CD8-positive, alpha-beta memory T cell (primary cell): ENCODE results near the gene DEK. TPM values are rescaled to one million over a fixed set of nuclear protein-coding genes. Genes with fewer than 3 reads are reported as not detected.

ENCODE experiments used
- CTCF ChIA-PET: fragments of 350-600 bp; sonication (Branson Sonifier 250); formaldehyde crosslinking; loops from one replicate; lab custom pipeline; 2021; ENCODE audit warnings: antibody characterized with exemption; lab: Charles Lee
- POLR2A ChIA-PET: fragments of 350-600 bp; sonication (Branson Sonifier 250); formaldehyde crosslinking; loops from one replicate; lab custom pipeline; 2021; ENCODE audit warnings: antibody characterized with exemption; lab: Charles Lee
- DNase-seq, 5 donors: peaks; one replicate each; pipeline versions ENCODE4 v3.0.0 to v3.0.0-alpha.2; 2020 to 2022; ENCODE audit warnings: mixed read lengths in 1 of 5
- H3K27ac ChIP-seq: one replicate; pipeline ENCODE4 v1.7.0; 2013; ENCODE audit warnings: low read depth, mild to moderate bottlenecking, low read length, moderate library complexity
- H3K27me3 ChIP-seq: 2 replicates; pipeline ENCODE4 v1.7.0; 2013; ENCODE audit warnings: low read length, mild to moderate bottlenecking; ENCODE audit not compliant: insufficient read depth, poor library complexity, severe bottlenecking
- H3K36me3 ChIP-seq: 2 replicates; pipeline ENCODE4 v1.7.0; 2013; ENCODE audit warnings: mild to moderate bottlenecking, low read length, moderate library complexity; ENCODE audit not compliant: insufficient read depth
- H3K4me1 ChIP-seq: 2 replicates; pipeline ENCODE4 v1.7.0; 2013; ENCODE audit warnings: mild to moderate bottlenecking, low read length, moderate library complexity; ENCODE audit not compliant: insufficient read depth
- H3K4me3 ChIP-seq: 2 replicates; pipeline ENCODE4 v1.7.0; 2013; ENCODE audit warnings: mild to moderate bottlenecking, low read length
- H3K9me3 ChIP-seq: 2 replicates; pipeline ENCODE4 v1.7.0; 2013; ENCODE audit warnings: mild to moderate bottlenecking, low read length
- H3K27ac Mint-ChIP-seq, 8 donors: one replicate each; pipeline ENCODE4 v1.8.0; 2020 to 2021; ENCODE audit warnings: mixed read lengths in 8 of 8, mild to moderate bottlenecking in 6 of 8, inconsistent platforms in 3 of 8, moderate library complexity in 3 of 8
- H3K27me3 Mint-ChIP-seq, 2 donors: one replicate each; pipeline ENCODE4 v1.8.0; 2020 to 2021; ENCODE audit warnings: mixed read lengths in 2 of 2, mild to moderate bottlenecking in 1 of 2, moderate library complexity in 1 of 2
- H3K36me3 Mint-ChIP-seq, 3 donors: one replicate each; pipeline ENCODE4 v1.8.0; 2020 to 2021; ENCODE audit warnings: mixed read lengths in 3 of 3, inconsistent platforms in 1 of 3, mild to moderate bottlenecking in 1 of 3
- H3K4me1 Mint-ChIP-seq, 3 donors: one replicate each; pipeline ENCODE4 v1.8.0; 2020 to 2021; ENCODE audit warnings: mixed read lengths in 3 of 3, inconsistent platforms in 1 of 3, mild to moderate bottlenecking in 1 of 3
- H3K4me3 Mint-ChIP-seq, 7 donors: one replicate each; pipeline ENCODE4 v1.8.0; 2020 to 2021; ENCODE audit warnings: mixed read lengths in 7 of 7, mild to moderate bottlenecking in 6 of 7, moderate library complexity in 4 of 7, inconsistent platforms in 2 of 7
- H3K9me3 Mint-ChIP-seq, 5 donors: one replicate each; pipeline ENCODE4 v1.8.0; 2020 to 2022; ENCODE audit warnings: mixed read lengths in 5 of 5, mild to moderate bottlenecking in 3 of 5, moderate library complexity in 2 of 5, inconsistent platforms in 1 of 5
- polyA plus RNA-seq: library from polyadenylated mRNA; unstranded; fragments of 300-500 nt; fragmentation: Illumina TruSeq; gene quantifications from one replicate; pipeline ENCODE4 v1.2.3, GENCODE V29; 2021
- total RNA-seq, 2 experiments: library from RNA; stranded (reverse); gene quantifications; one replicate each; pipeline ENCODE4 v1.2.3, GENCODE V29; 2021

Gene DEK
- total and polyA plus RNA-seq, 3 experiments from 2014 or later, result 90.3 to 181 (median 174) TPM

- H3K36me3 ChIP-seq, result no peaks in the 10 kb centered on the region
- peak overlapping the region; percentile 79 to 99 (median 94) for H3K27ac Mint-ChIP-seq
- H3K27ac ChIP-seq, result peak overlapping the region; percentile 86
- no peaks in the 10 kb centered on the region for H3K9me3 Mint-ChIP-seq
- no peaks in the 10 kb centered on the region for H3K27me3 ChIP-seq
- H3K4me3 ChIP-seq, result peak overlapping the region; percentile 58
- peaks cover 0 to 41% (median 6%) of the 10 kb centered on the region in 3 donors for H3K36me3 Mint-ChIP-seq
- H3K4me1 ChIP-seq, result peaks cover 37% of the 10 kb centered on the region
- ChIA-PET CTCF (interaction anchor here (1.0 to 1.3 kb wide), 2 partner anchors 51 to 107 kb away, joined by 4 to 5 read pairs; no protein-coding TSS in a partner anchor), POLR2A (interaction anchor here (0.5 to 1.3 kb wide), 2 partner anchors 106 to 283 kb away, joined by 3 read pairs; no protein-coding TSS in a partner anchor)
- no peaks in the 10 kb centered on the region for H3K9me3 ChIP-seq
- H3K27me3 Mint-ChIP-seq, result no peaks in the 10 kb centered on the region
- DNase-seq, result peak; percentile 21 to 51 (median 28)
- H3K4me3 Mint-ChIP-seq, result peak overlapping the region; percentile 88 to 98 (median 94)
- H3K4me1 Mint-ChIP-seq, result peaks cover 55 to 59% (median 57%) of the 10 kb centered on the region in 3 donors
Observed at GRCh38 chr6:18263418-18264218, 712 bp downstream of the DEK start.

- ChIA-PET CTCF (interaction anchor here (0.6 kb wide), 1 partner anchor 335 kb away, joined by 3 read pairs; no protein-coding TSS in a partner anchor), POLR2A (no interaction called here)
- Mint-ChIP-seq H3K4me1 (peaks cover 58 to 66% (median 64%) of the 10 kb centered on the region in 3 donors), H3K9me3 (no peaks in the 10 kb centered on the region), H3K36me3 (peaks cover 0 to 45% (median 6%) of the 10 kb centered on the region in 3 donors), H3K27ac (peak overlapping the region; percentile 79 to 99 (median 94)), H3K4me3 (peak overlapping the region; percentile 88 to 98 (median 94)), H3K27me3 (no peaks in the 10 kb centered on the region)
- Histone ChIP-seq H3K27ac (peak overlapping the region; percentile 86), H3K36me3 (peaks cover 2% of the 10 kb centered on the region), H3K4me3 (peak overlapping the region; percentile 58), H3K4me1 (peaks cover 37% of the 10 kb centered on the region), H3K27me3 (no peaks in the 10 kb centered on the region), H3K9me3 (no peaks in the 10 kb centered on the region)
- DNase-seq, result peak in 4 of 5 donors; percentile 24 to 60 (median 54)
Observed at GRCh38 chr6:18262702-18263417, 1.5 kb downstream of the DEK start.

- peaks cover 0 to 55% (median 6%) of the 10 kb centered on the region in 3 donors for H3K36me3 Mint-ChIP-seq
- H3K27me3 ChIP-seq, result no peaks in the 10 kb centered on the region
- peak overlapping the region; percentile 40 to 97 (median 91) for H3K27ac Mint-ChIP-seq
- no peaks in the 10 kb centered on the region for H3K27me3 Mint-ChIP-seq
- H3K27ac ChIP-seq, result peak overlapping the region; percentile 21
- H3K9me3 ChIP-seq, result no peaks in the 10 kb centered on the region
- peaks cover 62 to 69% (median 67%) of the 10 kb centered on the region in 3 donors for H3K4me1 Mint-ChIP-seq
- CTCF ChIA-PET, result no interaction called here
- peak overlapping the region; percentile 57 to 98 (median 94) for H3K4me3 Mint-ChIP-seq
- peaks cover 12% of the 10 kb centered on the region for H3K36me3 ChIP-seq
- H3K4me3 ChIP-seq, result no peak overlapping the region
- no peak for DNase-seq
- H3K9me3 Mint-ChIP-seq, result no peaks in the 10 kb centered on the region
- H3K4me1 ChIP-seq, result peaks cover 37% of the 10 kb centered on the region
- POLR2A ChIA-PET, result interaction anchor here (0.7 kb wide), 1 partner anchor 23 kb away, joined by 4 read pairs; no protein-coding TSS in a partner anchor
Observed at GRCh38 chr6:18261877-18262276, 2.5 kb downstream of the DEK start.

- H3K27me3 ChIP-seq, result no peaks in the 10 kb centered on the region
- Mint-ChIP-seq H3K4me1 (peaks cover 60 to 68% (median 66%) of the 10 kb centered on the region in 3 donors), H3K36me3 (peaks cover 0 to 66% (median 10%) of the 10 kb centered on the region in 3 donors), H3K9me3 (no peaks in the 10 kb centered on the region), H3K27ac (peak overlapping the region; percentile 41 to 97 (median 72)), H3K27me3 (no peaks in the 10 kb centered on the region), H3K4me3 (peak overlapping the region; percentile 56 to 97 (median 82))
- peaks cover 35% of the 10 kb centered on the region for H3K4me1 ChIP-seq
- H3K36me3 ChIP-seq, result peaks cover 19% of the 10 kb centered on the region
- peak in 1 of 5 donors; percentile 11 for DNase-seq
- no peak overlapping the region for H3K27ac ChIP-seq
- CTCF ChIA-PET, result no interaction called here
- POLR2A ChIA-PET, result interaction anchor here (0.6 kb wide), 1 partner anchor 10 kb away, joined by 10 read pairs; no protein-coding TSS in a partner anchor
- no peaks in the 10 kb centered on the region for H3K9me3 ChIP-seq
- H3K4me3 ChIP-seq, result no peak overlapping the region
Observed at GRCh38 chr6:18260448-18261106, 3.8 kb downstream of the DEK start.

GRCh38 chr6:18259675-18260447 lies 4.5 kb downstream of the DEK start:
- Mint-ChIP-seq H3K27ac (peak overlapping the region; percentile 17 to 97 (median 72)), H3K9me3 (no peaks in the 10 kb centered on the region), H3K4me3 (peak overlapping the region; percentile 41 to 97 (median 66)), H3K27me3 (no peaks in the 10 kb centered on the region), H3K36me3 (peaks cover 0 to 69% (median 13%) of the 10 kb centered on the region in 3 donors), H3K4me1 (peaks cover 57 to 68% (median 64%) of the 10 kb centered on the region in 3 donors)
- Histone ChIP-seq H3K4me1 (peaks cover 29% of the 10 kb centered on the region), H3K9me3 (no peaks in the 10 kb centered on the region), H3K27me3 (no peaks in the 10 kb centered on the region), H3K27ac (no peak overlapping the region), H3K36me3 (peaks cover 26% of the 10 kb centered on the region), H3K4me3 (no peak overlapping the region)
- CTCF ChIA-PET, result no interaction called here
- POLR2A ChIA-PET, result interaction anchor here (0.6 kb wide), 1 partner anchor 10 kb away, joined by 10 read pairs; no protein-coding TSS in a partner anchor
- DNase-seq, result no peak

- ChIA-PET CTCF (no interaction called here), POLR2A (no interaction called here)
- no peak overlapping the region for H3K4me3 ChIP-seq
- H3K9me3 ChIP-seq, result no peaks in the 10 kb centered on the region
- H3K4me1 ChIP-seq, result no peaks in the 10 kb centered on the region
- peaks cover 36% of the 10 kb centered on the region for H3K36me3 ChIP-seq
- DNase-seq, result no peak
- H3K36me3 Mint-ChIP-seq, result peaks cover 0 to 79% (median 22%) of the 10 kb centered on the region in 3 donors
- H3K27ac ChIP-seq, result no peak overlapping the region
- no peaks in the 10 kb centered on the region for H3K27me3 ChIP-seq
- no peak overlapping the region for H3K4me3 Mint-ChIP-seq
- peaks cover 34 to 50% (median 46%) of the 10 kb centered on the region in 3 donors for H3K4me1 Mint-ChIP-seq
- H3K9me3 Mint-ChIP-seq, result no peaks in the 10 kb centered on the region
- H3K27ac Mint-ChIP-seq, result peak overlapping the region in 2 of 8 donors; percentile 56 to 64
- H3K27me3 Mint-ChIP-seq, result no peaks in the 10 kb centered on the region
Observed at GRCh38 chr6:18254793-18255192, 9.5 kb downstream of the DEK start.

GRCh38 chr6:18253635-18254034 lies 10.7 kb downstream of the DEK start:
- peaks cover 30 to 51% (median 41%) of the 10 kb centered on the region in 3 donors for H3K4me1 Mint-ChIP-seq
- Histone ChIP-seq H3K4me1 (no peaks in the 10 kb centered on the region), H3K27ac (no peak overlapping the region), H3K27me3 (no peaks in the 10 kb centered on the region), H3K4me3 (no peak overlapping the region), H3K36me3 (peaks cover 44% of the 10 kb centered on the region), H3K9me3 (no peaks in the 10 kb centered on the region)
- no peak for DNase-seq
- ChIA-PET POLR2A (no interaction called here), CTCF (interaction anchor here (1.1 kb wide), 1 partner anchor 12 kb away, joined by 3 read pairs; no protein-coding TSS in a partner anchor)
- H3K27ac Mint-ChIP-seq, result peak overlapping the region in 1 of 8 donors; percentile 69
- no peaks in the 10 kb centered on the region for H3K27me3 Mint-ChIP-seq
- no peaks in the 10 kb centered on the region for H3K9me3 Mint-ChIP-seq
- H3K36me3 Mint-ChIP-seq, result peaks cover 0 to 83% (median 25%) of the 10 kb centered on the region in 3 donors
- H3K4me3 Mint-ChIP-seq, result no peak overlapping the region
